ENCODE data around the gene NXF1. TPM values are rescaled to one million over a fixed set of nuclear protein-coding genes. Genes with fewer than 3 reads are reported as not detected.
A peak's percentile ranks its signal among the peaks of the same experiment; 100 is the strongest.

Gene NXF1
- polyA plus RNA-seq, 1 donor (not counting 4 experiments of a cell fraction or from before 2014, with no cell fraction given), result 25.3 TPM

DNA sequence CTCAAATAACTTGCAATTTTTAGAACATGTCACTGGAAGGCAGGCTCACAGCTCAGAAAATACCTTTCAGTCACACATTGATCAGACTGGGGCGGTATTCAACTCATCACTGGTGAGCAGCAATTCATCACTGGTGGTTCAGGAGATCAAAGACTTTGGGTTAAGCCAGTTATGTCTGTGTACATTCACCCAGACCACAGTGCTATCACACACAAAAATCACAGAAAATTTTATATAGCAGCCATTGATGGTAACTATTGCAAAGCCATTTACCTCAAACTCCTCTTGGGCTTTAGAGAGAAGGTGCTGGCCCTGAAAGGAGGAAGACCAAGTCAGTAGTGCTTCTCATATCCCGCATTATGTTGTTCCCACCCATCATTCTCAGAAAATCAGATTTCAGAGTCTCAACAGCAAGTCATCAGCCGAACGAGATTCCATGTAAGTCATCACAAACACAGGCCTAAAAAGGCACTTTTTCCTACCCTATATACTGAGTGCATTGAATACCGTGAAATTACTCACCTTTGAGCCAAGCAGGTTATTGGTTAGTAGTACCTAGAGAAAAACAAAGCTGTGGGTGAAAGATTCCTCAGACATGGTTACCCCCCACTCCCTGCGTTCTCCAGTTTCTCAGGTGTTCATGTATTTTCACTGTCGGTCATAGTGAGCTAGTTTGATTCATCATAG is 48.2 kb upstream of the NXF1 start:
- Histone ChIP-seq H3K36me3 (ENCODE audit: control insufficient read depth in 2 of 2, extremely low read depth in 1 of 2, insufficient read depth in 2 of 2, low read length in 2 of 2) (peaks cover 27 to 37% of the 10 kb centered on the region in 2 experiments), H3K4me2 (ENCODE audit: control insufficient read depth, extremely low read depth, insufficient read depth, low read depth, low read length) (peak overlapping the region; percentile 87), H3K79me2 (ENCODE audit: control insufficient read depth, insufficient read depth, low read length) (peaks cover 38% of the 10 kb centered on the region), H3K9me3 (ENCODE audit: control insufficient read depth, low read depth, low read length) (no peaks in the 10 kb centered on the region), H4K20me1 (ENCODE audit: control insufficient read depth, extremely low read depth, insufficient read depth, low read length) (peaks cover 34% of the 10 kb centered on the region), H3K4me3 (ENCODE audit: control insufficient read depth in 2 of 3, extremely low read depth in 1 of 3, insufficient read depth in 2 of 3, low read depth in 1 of 3, low read length in 3 of 3) (peak overlapping the region; percentile 72 to 100 (median 100)), H3K27ac (ENCODE audit: control insufficient read depth, insufficient read depth, low read length) (peak overlapping the region; percentile 95), H3K27me3 (ENCODE audit: control insufficient read depth, extremely low read depth, insufficient read depth, low read length) (no peaks in the 10 kb centered on the region), H3K9ac (ENCODE audit: control insufficient read depth, extremely low read depth, insufficient read depth, low read length) (peak overlapping the region; percentile 100), H3K4me1 (ENCODE audit: control insufficient read depth, extremely low read depth, insufficient read depth, low read length) (peaks cover 35% of the 10 kb centered on the region), H3K9me1 (ENCODE audit: control insufficient read depth, extremely low read depth, insufficient read depth, low read length) (no peaks in the 10 kb centered on the region), H2AFZ (ENCODE audit: control insufficient read depth, low read length) (no peak overlapping the region)
- FAIRE-seq (no peak), DNase-seq (ENCODE audit: low read depth, low spot score) (no peak)
- TF ChIP-seq, protein P1, sequence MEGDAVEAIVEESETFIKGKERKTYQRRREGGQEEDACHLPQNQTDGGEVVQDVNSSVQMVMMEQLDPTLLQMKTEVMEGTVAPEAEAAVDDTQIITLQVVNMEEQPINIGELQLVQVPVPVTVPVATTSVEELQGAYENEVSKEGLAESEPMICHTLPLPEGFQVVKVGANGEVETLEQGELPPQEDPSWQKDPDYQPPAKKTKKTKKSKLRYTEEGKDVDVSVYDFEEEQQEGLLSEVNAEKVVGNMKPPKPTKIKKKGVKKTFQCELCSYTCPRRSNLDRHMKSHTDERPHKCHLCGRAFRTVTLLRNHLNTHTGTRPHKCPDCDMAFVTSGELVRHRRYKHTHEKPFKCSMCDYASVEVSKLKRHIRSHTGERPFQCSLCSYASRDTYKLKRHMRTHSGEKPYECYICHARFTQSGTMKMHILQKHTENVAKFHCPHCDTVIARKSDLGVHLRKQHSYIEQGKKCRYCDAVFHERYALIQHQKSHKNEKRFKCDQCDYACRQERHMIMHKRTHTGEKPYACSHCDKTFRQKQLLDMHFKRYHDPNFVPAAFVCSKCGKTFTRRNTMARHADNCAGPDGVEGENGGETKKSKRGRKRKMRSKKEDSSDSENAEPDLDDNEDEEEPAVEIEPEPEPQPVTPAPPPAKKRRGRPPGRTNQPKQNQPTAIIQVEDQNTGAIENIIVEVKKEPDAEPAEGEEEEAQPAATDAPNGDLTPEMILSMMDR (optimal IDR thresholded peaks at IDR 0.05 in 1 of 3, IDR thresholded peaks at IDR 0.05 in 1 of 3, conservative IDR thresholded peaks at IDR 0.05 in 1 of 3; ENCODE audit: extremely low read depth in 1 of 3, insufficient read depth in 2 of 3, low read length in 3 of 3), result no peak
- TF ChIP-seq EZH2 (IDR thresholded peaks at IDR 0.05; ENCODE audit: low read length), result no peak
- dilution Hi-C loops (cut with MboI; ENCODE audit: extremely low pct_ligation_motif_present, low sequenced_read_pairs), result no loop called here

- no peak for DNase-seq (ENCODE audit: low read depth, low spot score)
- Histone ChIP-seq H2AFZ (ENCODE audit: control insufficient read depth, low read length) (no peak overlapping the region), H3K27me3 (ENCODE audit: control insufficient read depth, extremely low read depth, insufficient read depth, low read length) (no peaks in the 10 kb centered on the region), H3K9ac (ENCODE audit: control insufficient read depth, extremely low read depth, insufficient read depth, low read length) (no peak overlapping the region), H3K27ac (ENCODE audit: control insufficient read depth, insufficient read depth, low read length) (no peak overlapping the region), H3K79me2 (ENCODE audit: control insufficient read depth, insufficient read depth, low read length) (peaks cover 38% of the 10 kb centered on the region), H3K4me2 (ENCODE audit: control insufficient read depth, extremely low read depth, insufficient read depth, low read depth, low read length) (peak overlapping the region; percentile 87), H3K9me1 (ENCODE audit: control insufficient read depth, extremely low read depth, insufficient read depth, low read length) (no peaks in the 10 kb centered on the region), H3K4me1 (ENCODE audit: control insufficient read depth, extremely low read depth, insufficient read depth, low read length) (peaks cover 27% of the 10 kb centered on the region), H4K20me1 (ENCODE audit: control insufficient read depth, extremely low read depth, insufficient read depth, low read length) (peaks cover 34% of the 10 kb centered on the region), H3K36me3 (ENCODE audit: control insufficient read depth in 2 of 2, extremely low read depth in 1 of 2, insufficient read depth in 2 of 2, low read length in 2 of 2) (peaks cover 27 to 37% of the 10 kb centered on the region in 2 experiments), H3K4me3 (ENCODE audit: control insufficient read depth in 2 of 3, extremely low read depth in 1 of 3, insufficient read depth in 2 of 3, low read depth in 1 of 3, low read length in 3 of 3) (peak overlapping the region in 1 of 3 experiments; percentile 100), H3K9me3 (ENCODE audit: control insufficient read depth, low read depth, low read length) (no peaks in the 10 kb centered on the region)
- FAIRE-seq, result no peak
- dilution Hi-C loops (cut with MboI; ENCODE audit: extremely low pct_ligation_motif_present, low sequenced_read_pairs), result no loop called here
- no peak for TF ChIP-seq EZH2 (IDR thresholded peaks at IDR 0.05; ENCODE audit: low read length)
- TF ChIP-seq, protein P1 (optimal IDR thresholded peaks at IDR 0.05 in 1 of 3, IDR thresholded peaks at IDR 0.05 in 1 of 3, conservative IDR thresholded peaks at IDR 0.05 in 1 of 3; ENCODE audit: extremely low read depth in 1 of 3, insufficient read depth in 2 of 3, low read length in 3 of 3), result no peak
These were observed 47.4 kb upstream of the NXF1 start for GRCh38 chr11:62852523-62853188.
